ENCODE results near the gene ZNF780A.
"Not testable (repeated sequence)": the region's sequence is repeated elsewhere in the genome, so short reads cannot be mapped to it uniquely, and the experiment has no call there.

DNA sequence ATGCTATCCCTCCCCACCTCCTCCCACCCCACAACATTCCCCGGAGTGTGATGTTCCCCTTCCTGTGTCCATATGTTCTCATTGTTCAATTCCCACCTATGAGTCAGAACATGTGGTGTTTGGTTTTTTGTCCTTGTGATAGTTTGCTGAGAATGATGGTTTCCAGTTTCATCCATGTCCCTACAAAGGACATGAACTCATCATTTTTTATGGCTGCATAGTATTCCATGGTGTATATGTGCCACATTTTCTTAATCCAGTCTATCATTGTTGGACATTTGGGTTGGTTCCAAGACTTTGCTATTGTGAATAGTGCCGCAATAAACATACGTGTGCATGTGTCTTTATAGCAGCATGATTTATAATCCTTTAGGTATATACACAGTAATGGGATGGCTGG is 52.7 kb downstream of the ZNF780A start:
- not testable (repeated sequence) for TF ChIP-seq SPI1 (IDR thresholded peaks at IDR 0.05; ENCODE audit: borderline replicate concordance, low read depth); CTCF (IDR thresholded peaks at IDR 0.05; ENCODE audit: insufficient read depth, low read length); GABPA (IDR thresholded peaks at IDR 0.05; ENCODE audit: low read depth)
- TF ChIP-seq, protein P1, sequence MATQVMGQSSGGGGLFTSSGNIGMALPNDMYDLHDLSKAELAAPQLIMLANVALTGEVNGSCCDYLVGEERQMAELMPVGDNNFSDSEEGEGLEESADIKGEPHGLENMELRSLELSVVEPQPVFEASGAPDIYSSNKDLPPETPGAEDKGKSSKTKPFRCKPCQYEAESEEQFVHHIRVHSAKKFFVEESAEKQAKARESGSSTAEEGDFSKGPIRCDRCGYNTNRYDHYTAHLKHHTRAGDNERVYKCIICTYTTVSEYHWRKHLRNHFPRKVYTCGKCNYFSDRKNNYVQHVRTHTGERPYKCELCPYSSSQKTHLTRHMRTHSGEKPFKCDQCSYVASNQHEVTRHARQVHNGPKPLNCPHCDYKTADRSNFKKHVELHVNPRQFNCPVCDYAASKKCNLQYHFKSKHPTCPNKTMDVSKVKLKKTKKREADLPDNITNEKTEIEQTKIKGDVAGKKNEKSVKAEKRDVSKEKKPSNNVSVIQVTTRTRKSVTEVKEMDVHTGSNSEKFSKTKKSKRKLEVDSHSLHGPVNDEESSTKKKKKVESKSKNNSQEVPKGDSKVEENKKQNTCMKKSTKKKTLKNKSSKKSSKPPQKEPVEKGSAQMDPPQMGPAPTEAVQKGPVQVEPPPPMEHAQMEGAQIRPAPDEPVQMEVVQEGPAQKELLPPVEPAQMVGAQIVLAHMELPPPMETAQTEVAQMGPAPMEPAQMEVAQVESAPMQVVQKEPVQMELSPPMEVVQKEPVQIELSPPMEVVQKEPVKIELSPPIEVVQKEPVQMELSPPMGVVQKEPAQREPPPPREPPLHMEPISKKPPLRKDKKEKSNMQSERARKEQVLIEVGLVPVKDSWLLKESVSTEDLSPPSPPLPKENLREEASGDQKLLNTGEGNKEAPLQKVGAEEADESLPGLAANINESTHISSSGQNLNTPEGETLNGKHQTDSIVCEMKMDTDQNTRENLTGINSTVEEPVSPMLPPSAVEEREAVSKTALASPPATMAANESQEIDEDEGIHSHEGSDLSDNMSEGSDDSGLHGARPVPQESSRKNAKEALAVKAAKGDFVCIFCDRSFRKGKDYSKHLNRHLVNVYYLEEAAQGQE (IDR thresholded peaks at IDR 0.05; ENCODE audit: insufficient replicate concordance, low read depth): not testable (repeated sequence)
